Neutrophil (primary cell): Measurements from ENCODE around the gene SLC22A4.

Experiments used
- H3K27ac ChIP-seq: fragments of 200-600 bp; sonication (generic); 2 replicates; pipeline ENCODE4 v1.5.1; 2016; ENCODE audit warnings: mild to moderate bottlenecking, moderate library complexity
- H3K27me3 ChIP-seq: fragments of 200-600 bp; sonication (generic); 2 replicates; pipeline ENCODE4 v1.6.0; 2016; ENCODE audit warnings: mild to moderate bottlenecking
- H3K36me3 ChIP-seq: fragments of 200-600 bp; sonication (generic); 2 replicates; pipeline ENCODE4 v1.5.1; 2017
- H3K4me1 ChIP-seq, 2 experiments: fragments of 200-600 bp in 1 of 2; sonication (generic) in 1 of 2; 1 replicate in 1 of 2; 2 replicates in 1 of 2; pipeline versions ENCODE4 v1.5.1 to v1.6.1; 2013 to 2016; ENCODE audit warnings: low read depth in 1 of 2, low read length in 1 of 2, mild to moderate bottlenecking in 1 of 2, moderate library complexity in 1 of 2; ENCODE audit not compliant: control insufficient read depth in 1 of 2, insufficient read depth in 1 of 2
- H3K4me3 ChIP-seq, 2 experiments: fragments of 200-600 bp in 1 of 2; sonication (generic) in 1 of 2; 1 replicate in 1 of 2; 2 replicates in 1 of 2; pipeline ENCODE4 v1.5.1; 2013 to 2016; ENCODE audit warnings: low read depth in 1 of 2, low read length in 1 of 2, mild to moderate bottlenecking in 1 of 2, moderate library complexity in 1 of 2
- H3K9me3 ChIP-seq: fragments of 200-600 bp; sonication (generic); 2 replicates; pipeline ENCODE4 v1.5.1; 2016
- TF ChIP-seq, protein P1 (sequence below): fragments of 200-600 bp; sonication (generic); IDR thresholded peaks from 2 replicates; pipeline ENCODE4 v1.5.1; 2016; ENCODE audit warnings: antibody characterized with exemption

The SLC22A4 gene

DNA sequence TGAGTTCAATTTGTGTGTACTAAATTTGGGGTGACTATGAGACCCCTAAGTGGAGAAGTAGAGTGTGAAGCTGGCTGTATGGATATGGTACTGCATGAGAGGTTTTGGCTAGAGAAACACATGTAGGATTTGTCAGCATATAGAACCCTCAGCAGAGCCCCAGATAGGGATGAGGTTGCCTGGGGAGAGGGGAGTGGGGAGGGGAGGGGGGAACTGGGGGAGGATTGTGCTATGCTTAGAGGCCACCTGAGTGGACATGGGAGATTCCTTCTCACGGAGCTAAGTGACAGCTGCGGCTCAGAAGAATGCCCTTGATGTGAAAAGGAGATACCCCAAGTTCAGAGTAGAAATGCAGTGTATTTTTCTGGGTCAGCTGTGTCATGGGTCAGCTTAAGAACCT lies 86.5 kb downstream of the SLC22A4 start:
- H3K4me3 ChIP-seq = no peak overlapping the region
- no peaks in the 10 kb centered on the region for H3K36me3 ChIP-seq
- no peaks in the 10 kb centered on the region for H3K9me3 ChIP-seq
- no peaks in the 10 kb centered on the region for H3K27me3 ChIP-seq
- TF ChIP-seq, protein P1, sequence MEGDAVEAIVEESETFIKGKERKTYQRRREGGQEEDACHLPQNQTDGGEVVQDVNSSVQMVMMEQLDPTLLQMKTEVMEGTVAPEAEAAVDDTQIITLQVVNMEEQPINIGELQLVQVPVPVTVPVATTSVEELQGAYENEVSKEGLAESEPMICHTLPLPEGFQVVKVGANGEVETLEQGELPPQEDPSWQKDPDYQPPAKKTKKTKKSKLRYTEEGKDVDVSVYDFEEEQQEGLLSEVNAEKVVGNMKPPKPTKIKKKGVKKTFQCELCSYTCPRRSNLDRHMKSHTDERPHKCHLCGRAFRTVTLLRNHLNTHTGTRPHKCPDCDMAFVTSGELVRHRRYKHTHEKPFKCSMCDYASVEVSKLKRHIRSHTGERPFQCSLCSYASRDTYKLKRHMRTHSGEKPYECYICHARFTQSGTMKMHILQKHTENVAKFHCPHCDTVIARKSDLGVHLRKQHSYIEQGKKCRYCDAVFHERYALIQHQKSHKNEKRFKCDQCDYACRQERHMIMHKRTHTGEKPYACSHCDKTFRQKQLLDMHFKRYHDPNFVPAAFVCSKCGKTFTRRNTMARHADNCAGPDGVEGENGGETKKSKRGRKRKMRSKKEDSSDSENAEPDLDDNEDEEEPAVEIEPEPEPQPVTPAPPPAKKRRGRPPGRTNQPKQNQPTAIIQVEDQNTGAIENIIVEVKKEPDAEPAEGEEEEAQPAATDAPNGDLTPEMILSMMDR = no peak
- H3K4me1 ChIP-seq = peaks cover 0 to 5% of the 10 kb centered on the region in 2 experiments
- H3K27ac ChIP-seq = no peak overlapping the region

DNA sequence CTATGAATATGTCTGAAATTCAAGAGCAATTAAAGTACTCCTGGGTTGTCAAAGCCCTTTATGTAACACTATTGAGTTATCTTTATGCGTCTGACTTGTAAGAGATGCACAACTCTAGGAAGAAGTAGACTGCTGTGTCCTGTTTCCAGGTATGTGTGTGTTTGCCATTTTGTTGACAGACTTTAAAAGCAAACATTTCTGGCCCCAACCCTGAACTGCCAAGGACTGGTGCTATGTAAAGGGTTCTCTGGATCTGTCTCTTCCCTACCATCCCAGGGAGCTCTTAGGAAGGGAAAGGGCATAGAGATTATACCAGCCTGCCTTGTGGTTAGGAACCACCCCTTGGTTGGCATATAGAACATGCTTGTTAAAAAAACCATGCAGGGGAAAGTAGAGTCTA lies 87.4 kb downstream of the SLC22A4 start:
- H3K4me3 ChIP-seq = no peak overlapping the region
- TF ChIP-seq, protein P1 = no peak
- peaks cover 1 to 10% of the 10 kb centered on the region in 2 experiments for H3K4me1 ChIP-seq
- no peak overlapping the region for H3K27ac ChIP-seq
- H3K9me3 ChIP-seq = no peaks in the 10 kb centered on the region
- H3K27me3 ChIP-seq = no peaks in the 10 kb centered on the region
- H3K36me3 ChIP-seq = no peaks in the 10 kb centered on the region

DNA sequence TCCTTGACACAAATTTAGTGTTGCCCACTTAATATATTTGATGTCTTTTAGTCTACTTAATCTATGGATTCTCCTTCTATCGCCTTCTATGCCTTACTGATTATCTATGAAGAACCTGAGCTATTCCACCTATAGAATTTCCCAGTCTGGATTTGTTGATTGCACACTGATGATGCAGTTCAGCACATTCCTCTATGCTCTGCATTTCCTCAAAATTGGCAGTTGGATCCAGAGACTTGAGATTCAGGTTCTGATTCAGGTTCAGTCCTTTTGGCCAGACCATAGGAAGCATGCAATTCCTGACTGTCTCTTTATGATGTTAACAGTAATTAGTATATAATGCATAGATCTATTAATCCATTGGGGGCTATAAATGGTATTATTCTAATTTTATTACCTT lies 89.1 kb downstream of the SLC22A4 start:
- Histone ChIP-seq H3K27ac (no peak overlapping the region), H3K4me3 (no peak overlapping the region), H3K36me3 (no peaks in the 10 kb centered on the region), H3K4me1 (peaks cover 18 to 27% of the 10 kb centered on the region in 2 experiments), H3K9me3 (no peaks in the 10 kb centered on the region), H3K27me3 (no peaks in the 10 kb centered on the region)
- TF ChIP-seq, protein P1 = no peak

DNA sequence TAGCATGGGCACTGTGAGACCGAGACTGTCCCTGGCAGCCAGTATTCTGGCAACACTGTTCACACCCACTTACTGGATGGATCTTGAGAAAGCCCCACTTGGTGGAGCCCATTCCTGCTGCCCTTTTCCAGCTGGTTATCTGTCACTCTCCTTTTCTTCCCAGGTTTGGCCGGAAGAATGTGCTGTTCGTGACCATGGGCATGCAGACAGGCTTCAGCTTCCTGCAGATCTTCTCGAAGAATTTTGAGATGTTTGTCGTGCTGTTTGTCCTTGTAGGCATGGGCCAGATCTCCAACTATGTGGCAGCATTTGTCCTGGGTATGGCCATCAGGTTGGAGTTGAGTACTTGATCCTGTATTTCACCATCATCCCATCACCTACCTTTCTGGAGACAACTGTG lies 89.8 kb downstream of the SLC22A4 start:
- peaks cover 20 to 30% of the 10 kb centered on the region in 2 experiments for H3K4me1 ChIP-seq
- H3K27me3 ChIP-seq = no peaks in the 10 kb centered on the region
- H3K27ac ChIP-seq = no peak overlapping the region
- TF ChIP-seq, protein P1 = no peak
- H3K9me3 ChIP-seq = no peaks in the 10 kb centered on the region
- no peaks in the 10 kb centered on the region for H3K36me3 ChIP-seq
- H3K4me3 ChIP-seq = no peak overlapping the region

DNA sequence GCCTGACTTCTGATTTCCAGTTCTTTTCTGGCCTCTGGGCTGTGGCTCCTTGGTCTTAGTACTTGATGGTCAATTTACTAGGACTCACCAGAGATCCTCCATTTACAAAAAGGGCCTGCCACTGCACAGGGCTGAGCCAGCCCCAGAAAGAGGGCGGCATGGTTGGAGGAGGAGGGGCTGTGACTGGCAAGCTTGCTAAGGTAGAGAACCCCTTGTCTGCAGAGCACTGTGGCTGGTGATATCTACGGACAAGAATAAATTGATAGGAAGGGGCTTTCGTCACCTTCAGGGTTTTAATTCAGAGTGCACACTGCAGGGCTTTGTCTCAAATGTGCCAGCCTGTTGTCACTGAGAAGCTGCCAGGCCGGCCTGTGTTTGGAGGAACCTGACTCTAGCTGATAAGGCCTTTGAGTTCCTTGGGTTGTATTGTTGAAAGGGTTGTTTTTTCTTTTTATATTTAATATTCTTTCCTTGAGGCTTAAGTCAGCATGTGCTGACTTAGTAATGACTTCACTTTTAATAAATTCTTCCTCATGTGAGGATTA lies 90.4 kb downstream of the SLC22A4 start:
- H3K4me1 ChIP-seq = peaks cover 20 to 30% of the 10 kb centered on the region in 2 experiments
- H3K4me3 ChIP-seq = no peak overlapping the region
- H3K9me3 ChIP-seq = no peaks in the 10 kb centered on the region
- TF ChIP-seq, protein P1 = no peak
- no peak overlapping the region for H3K27ac ChIP-seq
- no peaks in the 10 kb centered on the region for H3K27me3 ChIP-seq
- H3K36me3 ChIP-seq = no peaks in the 10 kb centered on the region
